GM21381 (cell line): ENCODE measurements around the gene FNDC11.

Experiments
- ATAC-seq: cut with Tn5 transposase; IDR thresholded peaks from one replicate; pipeline ENCODE4 v1.9.1; 2021; ENCODE audit warnings: mild to moderate bottlenecking, moderate library complexity; ENCODE audit not compliant: unreplicated experiment

Gene FNDC11

GRCh38 chr20:63525185-63525584 is 28.8 kb upstream of the FNDC11 start:
- ATAC-seq, result no peak

GRCh38 chr20:63525971-63526370 is 28.0 kb upstream of the FNDC11 start:
- ATAC-seq, result no peak

GRCh38 chr20:63527184-63527583 is 26.8 kb upstream of the FNDC11 start:
- ATAC-seq, result no peak

- no peak for ATAC-seq
Observed at GRCh38 chr20:63529180-63529860, 24.6 kb upstream of the FNDC11 start.

GRCh38 chr20:63529861-63530787 is 23.8 kb upstream of the FNDC11 start:
- ATAC-seq, result no peak

- no peak for ATAC-seq
Observed at GRCh38 chr20:63530788-63531160, 23.2 kb upstream of the FNDC11 start.

GRCh38 chr20:63531686-63532448 is 22.1 kb upstream of the FNDC11 start:
- no peak for ATAC-seq

- no peak for ATAC-seq
Observed at GRCh38 chr20:63532449-63532971, 21.4 kb upstream of the FNDC11 start.

GRCh38 chr20:63533388-63533787 is 20.6 kb upstream of the FNDC11 start:
- no peak for ATAC-seq

- ATAC-seq, result no peak
Observed at GRCh38 chr20:63533871-63534393, 20.0 kb upstream of the FNDC11 start.

- no peak for ATAC-seq
Observed at GRCh38 chr20:63534427-63534830, 19.5 kb upstream of the FNDC11 start.

- no peak for ATAC-seq
Observed at GRCh38 chr20:63534831-63535651, 18.9 kb upstream of the FNDC11 start.

- ATAC-seq, result no peak
Observed at GRCh38 chr20:63536241-63536977, 17.6 kb upstream of the FNDC11 start.

GRCh38 chr20:63536997-63537524 is 16.9 kb upstream of the FNDC11 start, which contains the start of gene PTK6:
Gene PTK6 (minus strand): TSS chr20:63537376. CDS start chr20:63537314, 62 bp downstream.
- ATAC-seq, result peak; percentile 15

- ATAC-seq, result peak; percentile 83
Observed at GRCh38 chr20:63537525-63538203, 16.3 kb upstream of the FNDC11 start.

GRCh38 chr20:63538204-63539091 is 15.5 kb upstream of the FNDC11 start:
- ATAC-seq, result no peak

- no peak for ATAC-seq
Observed at GRCh38 chr20:63539092-63539430, 14.9 kb upstream of the FNDC11 start.
